ELR (cell line): ENCODE measurements around the gene ZNF534.
"Not testable (repeated sequence)": the region's sequence is repeated elsewhere in the genome, so short reads cannot be mapped to it uniquely, and the experiment has no call there.

Source experiments
- DNase-seq: peaks from one replicate; pipeline ENCODE4 v3.0.0-alpha.2; 2015; ENCODE audit warnings: low read depth

Gene ZNF534

DNA sequence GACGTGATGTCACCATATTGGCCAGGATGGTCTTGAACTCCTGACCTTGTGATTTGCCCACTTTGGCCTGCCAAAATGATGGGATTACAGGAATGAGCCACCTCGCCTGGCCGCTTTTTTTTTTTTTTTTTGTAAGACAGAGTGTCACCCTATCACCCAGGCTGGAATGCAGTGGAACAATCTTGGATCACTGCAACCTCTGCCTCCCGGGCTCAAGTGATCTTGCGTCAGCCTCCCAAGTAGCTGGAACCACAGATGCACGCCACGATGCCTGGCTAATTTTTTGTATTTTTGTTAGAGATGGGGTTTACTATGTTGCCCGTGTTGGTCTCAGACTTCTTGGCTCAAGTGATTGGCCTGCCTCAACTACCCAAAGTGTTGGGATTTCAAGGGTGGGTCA is 69.6 kb downstream of the ZNF534 start:
- DNase-seq, result no peak

DNA sequence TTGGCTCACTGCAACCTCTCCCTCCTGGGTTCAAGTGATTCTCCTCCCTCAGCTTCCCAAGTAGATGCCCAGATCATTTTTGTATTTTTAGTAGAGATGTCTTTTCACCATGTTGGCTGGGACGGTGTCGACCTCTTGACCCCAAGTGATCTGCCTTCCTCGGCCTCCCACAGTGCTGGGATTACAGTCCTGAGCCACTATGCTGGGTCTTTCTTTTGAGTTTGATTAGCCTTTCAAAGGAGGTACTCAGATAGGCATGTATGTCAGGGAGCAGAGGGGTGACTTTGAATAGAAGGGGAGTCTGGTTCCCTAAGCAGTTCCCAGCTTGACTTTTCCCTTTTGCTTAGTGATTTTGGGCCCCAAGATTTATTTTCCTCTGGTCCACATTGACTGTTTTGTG is 71.5 kb downstream of the ZNF534 start:
- DNase-seq, result not testable (repeated sequence)

DNA sequence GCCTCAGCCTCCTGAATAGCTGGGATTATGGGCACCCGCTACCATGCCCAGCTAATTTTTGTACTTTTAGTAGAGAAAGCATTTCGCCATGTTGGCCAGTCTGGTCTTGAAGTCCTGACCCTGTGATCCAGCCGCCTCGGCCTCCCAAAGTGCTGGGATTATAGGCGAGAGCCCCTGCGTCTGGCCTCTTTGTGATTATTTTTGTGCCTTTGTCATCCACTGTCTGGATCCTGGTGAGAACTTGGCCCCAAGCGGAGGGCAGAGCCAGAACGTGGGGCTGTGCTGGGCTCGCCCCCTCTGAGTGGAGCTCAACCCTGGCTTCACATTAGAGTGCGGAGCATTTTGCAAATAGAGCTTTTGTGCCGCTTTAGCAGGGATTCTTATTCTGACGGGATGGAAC is 72.0 kb downstream of the ZNF534 start:
- not testable (repeated sequence) for DNase-seq
